HG03045 (cell line): Measurements from ENCODE around the gene DCST1.
"Not testable (repeated sequence)": the region's sequence is repeated elsewhere in the genome, so short reads cannot be mapped to it uniquely, and the experiment has no call there.

Experiments used
- ATAC-seq: cut with Tn5 transposase; IDR thresholded peaks from one replicate; pipeline ENCODE4 v1.9.1; 2021; ENCODE audit warnings: mild to moderate bottlenecking, moderate library complexity; ENCODE audit not compliant: unreplicated experiment

DCST1 gene

GRCh38 chr1:155033524-155033923 is at the start of gene DCST1, which contains the start of gene DCST2:
DCST1 (plus strand) TSS chr1:155033824; CDS start chr1:155034037, 213 bp downstream.
DCST2 (minus strand) TSS chr1:155033781; CDS start chr1:155033701, 80 bp downstream.
- no peak for ATAC-seq

- ATAC-seq, result not testable (repeated sequence)
Observed at GRCh38 chr1:154986736-154987135, 46.9 kb upstream of the DCST1 start.

- ATAC-seq, result no peak
Observed at GRCh38 chr1:154987326-154987725, 46.3 kb upstream of the DCST1 start.

- ATAC-seq, result no peak
Observed at GRCh38 chr1:154988058-154988954, 45.3 kb upstream of the DCST1 start.

- no peak for ATAC-seq
Observed at GRCh38 chr1:154989195-154989860, 44.3 kb upstream of the DCST1 start.

- no peak for ATAC-seq
Observed at GRCh38 chr1:154990276-154990675, 43.3 kb upstream of the DCST1 start.

GRCh38 chr1:154992721-154993571 is 40.7 kb upstream of the DCST1 start:
- ATAC-seq, result no peak

- no peak for ATAC-seq
Observed at GRCh38 chr1:154993572-154994268, 39.9 kb upstream of the DCST1 start, which contains the start of gene LENEP. LENEP (plus strand) TSS chr1:154993586; CDS start chr1:154993608, 22 bp downstream.

GRCh38 chr1:154994269-154994587 is 39.4 kb upstream of the DCST1 start:
- ATAC-seq, result no peak

- ATAC-seq, result no peak
Observed at GRCh38 chr1:154994591-154994990, 39.0 kb upstream of the DCST1 start.

- not testable (repeated sequence) for ATAC-seq
Observed at GRCh38 chr1:154995301-154995983, 38.2 kb upstream of the DCST1 start.

- ATAC-seq, result no peak
Observed at GRCh38 chr1:154996966-154997701, 36.5 kb upstream of the DCST1 start.

- ATAC-seq, result no peak
Observed at GRCh38 chr1:154998201-154998780, 35.3 kb upstream of the DCST1 start.

- no peak for ATAC-seq
Observed at GRCh38 chr1:154998818-154999570, 34.6 kb upstream of the DCST1 start.

- no peak for ATAC-seq
Observed at GRCh38 chr1:154999571-155000410, 33.8 kb upstream of the DCST1 start.

- ATAC-seq, result no peak
Observed at GRCh38 chr1:155000411-155000725, 33.3 kb upstream of the DCST1 start.

GRCh38 chr1:155000726-155001424 is 32.7 kb upstream of the DCST1 start:
- peak; percentile 43 for ATAC-seq
